ENCODE results near the gene APBA1.
A peak's percentile ranks its signal among the peaks of the same experiment; 100 is the strongest.

APBA1 gene

DNA sequence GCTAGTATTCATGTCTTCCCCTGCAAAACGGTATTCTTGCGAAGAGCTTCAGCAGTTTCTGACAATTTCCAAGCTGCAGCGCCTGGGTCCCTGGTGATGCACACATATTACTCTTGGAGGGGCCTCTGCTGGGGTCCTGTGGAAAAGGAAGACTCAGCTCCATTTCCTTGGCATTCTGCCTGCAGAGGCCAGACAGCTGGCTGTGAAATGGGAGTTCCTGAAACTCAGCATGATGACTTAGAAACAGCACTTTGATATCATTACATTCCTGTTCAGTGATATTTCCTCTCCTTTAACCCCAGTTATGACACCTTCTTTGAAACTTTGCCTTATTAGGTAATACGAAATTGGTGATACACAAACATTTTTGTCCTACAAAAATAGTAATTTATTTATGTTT, 98.5 kb downstream of the APBA1 start:
- H3K4me3 ChIP-seq (ENCODE audit: insufficient read depth, low read depth, low read length, poor library complexity, severe bottlenecking), result no peak overlapping the region
- DNase-seq, result no peak
- no peaks in the 10 kb centered on the region for H3K9me3 ChIP-seq (ENCODE audit: control insufficient read depth, low read length)
- H3K27me3 ChIP-seq (replicated peaks; ENCODE audit: control insufficient read depth, insufficient read depth, low read length, poor library complexity, severe bottlenecking), result peaks cover 2% of the 10 kb centered on the region
- no peaks in the 10 kb centered on the region for H3K4me1 ChIP-seq (ENCODE audit: control insufficient read depth, insufficient read depth, low read length, poor library complexity, severe bottlenecking)
- no peak overlapping the region for H3K27ac ChIP-seq (ENCODE audit: insufficient read depth, low read length, poor library complexity, severe bottlenecking)
- no peaks in the 10 kb centered on the region for H3K36me3 ChIP-seq (ENCODE audit: control insufficient read depth, insufficient read depth, low read length)

GRCh38 chr9:69572611-69573010, 99.6 kb downstream of the APBA1 start:
- no peak for DNase-seq
- Histone ChIP-seq H3K27ac (ENCODE audit: insufficient read depth, low read length, poor library complexity, severe bottlenecking) (no peak overlapping the region), H3K27me3 (replicated peaks; ENCODE audit: control insufficient read depth, insufficient read depth, low read length, poor library complexity, severe bottlenecking) (no peaks in the 10 kb centered on the region), H3K4me3 (ENCODE audit: insufficient read depth, low read depth, low read length, poor library complexity, severe bottlenecking) (no peak overlapping the region), H3K9me3 (ENCODE audit: control insufficient read depth, low read length) (no peaks in the 10 kb centered on the region), H3K4me1 (ENCODE audit: control insufficient read depth, insufficient read depth, low read length, poor library complexity, severe bottlenecking) (no peaks in the 10 kb centered on the region), H3K36me3 (ENCODE audit: control insufficient read depth, insufficient read depth, low read length) (no peaks in the 10 kb centered on the region)

- H3K27ac ChIP-seq (ENCODE audit: insufficient read depth, low read length, poor library complexity, severe bottlenecking), result no peak overlapping the region
- H3K4me3 ChIP-seq (ENCODE audit: insufficient read depth, low read depth, low read length, poor library complexity, severe bottlenecking), result no peak overlapping the region
- no peaks in the 10 kb centered on the region for H3K4me1 ChIP-seq (ENCODE audit: control insufficient read depth, insufficient read depth, low read length, poor library complexity, severe bottlenecking)
- DNase-seq, result no peak
- H3K27me3 ChIP-seq (replicated peaks; ENCODE audit: control insufficient read depth, insufficient read depth, low read length, poor library complexity, severe bottlenecking), result no peaks in the 10 kb centered on the region
- H3K36me3 ChIP-seq (ENCODE audit: control insufficient read depth, insufficient read depth, low read length), result no peaks in the 10 kb centered on the region
- no peaks in the 10 kb centered on the region for H3K9me3 ChIP-seq (ENCODE audit: control insufficient read depth, low read length)
These were observed 101.1 kb downstream of the APBA1 start for GRCh38 chr9:69571032-69571431.

- Histone ChIP-seq H3K27ac (ENCODE audit: insufficient read depth, low read length, poor library complexity, severe bottlenecking) (no peak overlapping the region), H3K9me3 (ENCODE audit: control insufficient read depth, low read length) (no peaks in the 10 kb centered on the region), H3K4me3 (ENCODE audit: insufficient read depth, low read depth, low read length, poor library complexity, severe bottlenecking) (no peak overlapping the region), H3K27me3 (replicated peaks; ENCODE audit: control insufficient read depth, insufficient read depth, low read length, poor library complexity, severe bottlenecking) (no peaks in the 10 kb centered on the region), H3K4me1 (ENCODE audit: control insufficient read depth, insufficient read depth, low read length, poor library complexity, severe bottlenecking) (no peaks in the 10 kb centered on the region), H3K36me3 (ENCODE audit: control insufficient read depth, insufficient read depth, low read length) (no peaks in the 10 kb centered on the region)
- DNase-seq, result no peak
These were observed 102.3 kb downstream of the APBA1 start for GRCh38 chr9:69569738-69570451.

- no peaks in the 10 kb centered on the region for H3K36me3 ChIP-seq (ENCODE audit: control insufficient read depth, insufficient read depth, low read length)
- H3K4me3 ChIP-seq (ENCODE audit: insufficient read depth, low read depth, low read length, poor library complexity, severe bottlenecking), result no peak overlapping the region
- no peaks in the 10 kb centered on the region for H3K9me3 ChIP-seq (ENCODE audit: control insufficient read depth, low read length)
- H3K27ac ChIP-seq (ENCODE audit: insufficient read depth, low read length, poor library complexity, severe bottlenecking), result no peak overlapping the region
- no peak for DNase-seq
- no peaks in the 10 kb centered on the region for H3K4me1 ChIP-seq (ENCODE audit: control insufficient read depth, insufficient read depth, low read length, poor library complexity, severe bottlenecking)
- H3K27me3 ChIP-seq (replicated peaks; ENCODE audit: control insufficient read depth, insufficient read depth, low read length, poor library complexity, severe bottlenecking), result no peaks in the 10 kb centered on the region
These were observed 107.6 kb downstream of the APBA1 start for GRCh38 chr9:69564557-69564956.

GRCh38 chr9:69559126-69559525, 113.0 kb downstream of the APBA1 start:
- Histone ChIP-seq H3K27ac (ENCODE audit: insufficient read depth, low read length, poor library complexity, severe bottlenecking) (no peak overlapping the region), H3K27me3 (replicated peaks; ENCODE audit: control insufficient read depth, insufficient read depth, low read length, poor library complexity, severe bottlenecking) (no peaks in the 10 kb centered on the region), H3K9me3 (ENCODE audit: control insufficient read depth, low read length) (no peaks in the 10 kb centered on the region), H3K36me3 (ENCODE audit: control insufficient read depth, insufficient read depth, low read length) (no peaks in the 10 kb centered on the region), H3K4me1 (ENCODE audit: control insufficient read depth, insufficient read depth, low read length, poor library complexity, severe bottlenecking) (no peaks in the 10 kb centered on the region), H3K4me3 (ENCODE audit: insufficient read depth, low read depth, low read length, poor library complexity, severe bottlenecking) (no peak overlapping the region)
- no peak for DNase-seq

GRCh38 chr9:69556707-69557106, 115.5 kb downstream of the APBA1 start:
- H3K4me1 ChIP-seq (ENCODE audit: control insufficient read depth, insufficient read depth, low read length, poor library complexity, severe bottlenecking), result no peaks in the 10 kb centered on the region
- no peak overlapping the region for H3K4me3 ChIP-seq (ENCODE audit: insufficient read depth, low read depth, low read length, poor library complexity, severe bottlenecking)
- no peaks in the 10 kb centered on the region for H3K36me3 ChIP-seq (ENCODE audit: control insufficient read depth, insufficient read depth, low read length)
- H3K9me3 ChIP-seq (ENCODE audit: control insufficient read depth, low read length), result no peaks in the 10 kb centered on the region
- H3K27ac ChIP-seq (ENCODE audit: insufficient read depth, low read length, poor library complexity, severe bottlenecking), result no peak overlapping the region
- no peaks in the 10 kb centered on the region for H3K27me3 ChIP-seq (replicated peaks; ENCODE audit: control insufficient read depth, insufficient read depth, low read length, poor library complexity, severe bottlenecking)
- no peak for DNase-seq

GRCh38 chr9:69555802-69556201, 116.4 kb downstream of the APBA1 start:
- no peak overlapping the region for H3K27ac ChIP-seq (ENCODE audit: insufficient read depth, low read length, poor library complexity, severe bottlenecking)
- no peak overlapping the region for H3K4me3 ChIP-seq (ENCODE audit: insufficient read depth, low read depth, low read length, poor library complexity, severe bottlenecking)

DNA sequence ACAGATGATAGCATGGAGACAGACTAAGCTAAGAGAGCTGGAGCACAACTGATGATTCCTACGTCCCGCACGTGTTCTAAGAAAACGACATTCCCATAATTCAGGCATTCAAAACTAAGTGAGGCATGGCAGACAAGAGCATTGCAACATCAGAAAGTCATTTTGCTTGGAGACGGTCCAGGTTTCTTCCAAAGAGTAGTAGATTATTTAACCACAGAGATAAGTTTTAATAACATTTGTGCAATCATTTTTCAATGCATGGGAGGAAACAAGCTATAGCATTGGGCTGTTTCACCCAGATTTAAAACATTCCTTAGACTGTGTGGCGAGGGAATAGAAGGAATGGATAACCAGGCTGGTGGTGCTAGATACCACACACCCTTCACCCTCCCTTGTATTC, 117.2 kb downstream of the APBA1 start:
- H3K27ac ChIP-seq (ENCODE audit: insufficient read depth, low read length, poor library complexity, severe bottlenecking), result no peak overlapping the region
- no peak for DNase-seq
- H3K4me1 ChIP-seq (ENCODE audit: control insufficient read depth, insufficient read depth, low read length, poor library complexity, severe bottlenecking), result no peaks in the 10 kb centered on the region
- no peak overlapping the region for H3K4me3 ChIP-seq (ENCODE audit: insufficient read depth, low read depth, low read length, poor library complexity, severe bottlenecking)
- no peaks in the 10 kb centered on the region for H3K9me3 ChIP-seq (ENCODE audit: control insufficient read depth, low read length)
- H3K36me3 ChIP-seq (ENCODE audit: control insufficient read depth, insufficient read depth, low read length), result no peaks in the 10 kb centered on the region
- H3K27me3 ChIP-seq (replicated peaks; ENCODE audit: control insufficient read depth, insufficient read depth, low read length, poor library complexity, severe bottlenecking), result no peaks in the 10 kb centered on the region

More at GRCh38 chr9:69555802-69556201, 116.4 kb downstream of the APBA1 start:
- Histone ChIP-seq H3K9me3 (ENCODE audit: control insufficient read depth, low read length) (no peaks in the 10 kb centered on the region), H3K4me1 (ENCODE audit: control insufficient read depth, insufficient read depth, low read length, poor library complexity, severe bottlenecking) (no peaks in the 10 kb centered on the region), H3K36me3 (ENCODE audit: control insufficient read depth, insufficient read depth, low read length) (no peaks in the 10 kb centered on the region), H3K27me3 (replicated peaks; ENCODE audit: control insufficient read depth, insufficient read depth, low read length, poor library complexity, severe bottlenecking) (no peaks in the 10 kb centered on the region)
- DNase-seq, result no peak

- H3K4me1 ChIP-seq (ENCODE audit: control insufficient read depth, insufficient read depth, low read length, poor library complexity, severe bottlenecking), result no peaks in the 10 kb centered on the region
- no peak overlapping the region for H3K4me3 ChIP-seq (ENCODE audit: insufficient read depth, low read depth, low read length, poor library complexity, severe bottlenecking)
- no peak overlapping the region for H3K27ac ChIP-seq (ENCODE audit: insufficient read depth, low read length, poor library complexity, severe bottlenecking)
- H3K27me3 ChIP-seq (replicated peaks; ENCODE audit: control insufficient read depth, insufficient read depth, low read length, poor library complexity, severe bottlenecking), result no peaks in the 10 kb centered on the region
- no peaks in the 10 kb centered on the region for H3K36me3 ChIP-seq (ENCODE audit: control insufficient read depth, insufficient read depth, low read length)
- DNase-seq, result peak in 2 of 3 donors; percentile 6
- H3K9me3 ChIP-seq (ENCODE audit: control insufficient read depth, low read length), result no peaks in the 10 kb centered on the region
These were observed 122.6 kb downstream of the APBA1 start for GRCh38 chr9:69549310-69550202.

Data from effector memory CD4-positive, alpha-beta T cell (primary cell).